Activated CD4-positive, alpha-beta memory T cell treated with anti-CD3 and anti-CD28 coated beads, Interleukin-2, amount 10 ng/mL, durations not matched to agents 7 days and 5 days (primary cell): Measurements from ENCODE around the gene APOBEC3A. TPM values are rescaled to one million over a fixed set of nuclear protein-coding genes. Genes with fewer than 3 reads are reported as not detected.

Experiments used
- CTCF ChIA-PET: fragments of 350-600 bp; sonication (Branson Sonifier 250); formaldehyde crosslinking; loops from one replicate; lab custom pipeline; 2021; ENCODE audit warnings: antibody characterized with exemption, inconsistent platforms; lab: Charles Lee
- POLR2A ChIA-PET: fragments of 350-600 bp; sonication (Branson Sonifier 250); formaldehyde crosslinking; loops from one replicate; lab custom pipeline; 2021; ENCODE audit warnings: antibody characterized with exemption; lab: Charles Lee
- DNase-seq: peaks from one replicate; pipeline ENCODE4 v3.0.0-alpha.2; 2020
- H3K27ac Mint-ChIP-seq: one replicate; pipeline ENCODE4 v1.8.0; 2021; ENCODE audit warnings: mild to moderate bottlenecking, mixed read lengths
- H3K27me3 Mint-ChIP-seq: one replicate; pipeline ENCODE4 v1.8.0; 2021; ENCODE audit warnings: mixed read lengths
- H3K36me3 Mint-ChIP-seq: one replicate; pipeline ENCODE4 v1.8.0; 2021; ENCODE audit warnings: low read depth, mixed read lengths
- H3K4me1 Mint-ChIP-seq: one replicate; pipeline ENCODE4 v1.8.0; 2021; ENCODE audit warnings: mixed read lengths
- H3K4me3 Mint-ChIP-seq: one replicate; pipeline ENCODE4 v1.8.0; 2021; ENCODE audit warnings: mild to moderate bottlenecking, mixed read lengths
- H3K9me3 Mint-ChIP-seq: one replicate; pipeline ENCODE4 v1.8.0; 2021; ENCODE audit warnings: mixed read lengths
- total RNA-seq, 2 experiments: library from RNA; stranded (reverse); gene quantifications; one replicate each; pipeline ENCODE4 v1.2.3, GENCODE V29; 2021

Gene APOBEC3A
- total RNA-seq: not detected

DNA sequence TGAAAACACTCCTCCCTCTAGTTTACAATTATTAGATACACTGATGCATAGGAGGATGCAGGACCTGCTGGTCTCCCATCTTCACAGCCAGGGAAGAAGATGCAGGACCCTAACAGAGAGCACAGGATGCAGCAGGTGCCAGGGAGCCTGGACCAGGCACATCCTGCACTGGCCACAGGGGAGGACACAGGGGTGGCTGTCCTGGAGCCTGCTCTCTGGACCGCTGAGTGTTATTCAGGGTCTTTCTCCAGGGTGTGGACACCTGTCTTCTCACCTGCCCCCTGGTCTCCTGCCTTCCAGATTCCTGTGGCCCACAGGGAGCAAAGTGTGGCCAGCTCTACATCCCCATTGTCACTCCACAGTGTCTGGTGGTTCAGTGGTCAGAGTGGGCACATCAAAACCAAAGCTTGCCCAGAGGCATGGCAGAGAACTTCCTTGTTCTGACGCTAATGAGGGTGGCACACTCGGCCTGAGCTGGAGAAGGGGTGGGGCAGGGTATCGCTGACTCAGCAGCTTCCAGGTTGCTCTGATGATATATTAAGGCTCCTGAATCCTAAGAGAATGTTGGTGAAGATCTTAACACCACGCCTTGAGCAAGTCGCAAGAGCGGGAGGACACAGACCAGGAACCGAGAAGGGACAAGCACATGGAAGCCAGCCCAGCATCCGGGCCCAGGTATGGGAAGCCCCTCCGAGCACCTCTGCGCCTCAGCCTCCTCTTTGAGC is at the start of gene APOBEC3A:
TSS of gene APOBEC3A (plus strand) at position 564 of the 725 bp plus-strand sequence. CDS start at position 647, 83 bp downstream.
- Mint-ChIP-seq H3K4me3 (no peak within 1 kb of the TSS), H3K4me1 (peaks cover 58% of the 10 kb centered on the region), H3K36me3 (no peaks in the 10 kb centered on the region), H3K9me3 (no peaks in the 10 kb centered on the region), H3K27ac (no peak within 1 kb of the TSS), H3K27me3 (peaks cover 4% of the 10 kb centered on the region)
- DNase-seq: no peak
- ChIA-PET CTCF (interaction anchor here (1.2 kb wide), 1 partner anchor 46 kb away, joined by 3 read pairs; no protein-coding TSS in a partner anchor), POLR2A (no interaction called here)

DNA sequence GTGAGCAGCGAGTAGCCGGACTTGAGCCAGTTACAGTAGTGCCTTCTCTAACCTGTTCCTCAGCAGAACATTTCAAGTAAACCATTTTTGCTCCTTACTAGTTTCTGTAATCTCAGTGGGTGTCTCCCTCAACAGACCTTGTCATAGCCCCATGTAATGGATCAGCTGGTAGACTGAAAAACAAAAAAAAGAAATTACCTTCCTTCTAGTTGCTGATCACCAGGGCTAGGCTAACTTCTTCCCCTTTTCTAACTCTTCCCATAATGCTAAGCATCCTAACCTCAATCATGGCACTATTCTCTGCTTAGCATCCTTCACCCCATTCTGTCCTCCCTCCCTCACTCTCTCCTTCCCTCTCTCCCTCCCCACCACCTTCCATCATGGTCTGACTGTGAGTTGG is 49.6 kb upstream of the APOBEC3A start:
- no peak for DNase-seq
- H3K4me1 Mint-ChIP-seq: no peaks in the 10 kb centered on the region
- peaks cover 41% of the 10 kb centered on the region for H3K27me3 Mint-ChIP-seq
- H3K36me3 Mint-ChIP-seq: peaks cover 4% of the 10 kb centered on the region
- H3K27ac Mint-ChIP-seq: no peak overlapping the region
- H3K4me3 Mint-ChIP-seq: no peak overlapping the region
- POLR2A ChIA-PET: no interaction called here
- CTCF ChIA-PET: no interaction called here
- H3K9me3 Mint-ChIP-seq: peaks cover 7% of the 10 kb centered on the region

DNA sequence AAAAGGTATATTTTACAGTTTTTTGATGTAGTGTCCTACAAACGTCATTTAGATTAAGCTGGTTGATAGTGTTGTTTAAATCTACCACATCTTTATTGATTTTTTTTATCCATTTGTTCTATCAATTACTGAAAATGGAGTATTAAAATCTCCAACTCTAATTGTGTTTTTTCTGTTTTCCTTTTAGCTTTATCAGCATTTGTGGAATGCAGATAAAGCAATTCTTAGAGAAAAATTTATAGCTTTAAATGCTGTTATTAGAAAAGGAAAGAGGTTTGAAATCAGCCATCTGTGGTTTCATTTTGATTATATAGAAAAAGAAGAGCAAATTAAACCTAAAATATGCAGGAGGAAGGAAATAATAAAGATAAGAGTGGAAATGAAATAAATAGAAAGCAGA is 46.0 kb upstream of the APOBEC3A start:
- Mint-ChIP-seq H3K9me3 (no peaks in the 10 kb centered on the region), H3K27me3 (peaks cover 44% of the 10 kb centered on the region), H3K4me1 (no peaks in the 10 kb centered on the region), H3K27ac (no peak overlapping the region), H3K36me3 (no peaks in the 10 kb centered on the region), H3K4me3 (no peak overlapping the region)
- ChIA-PET POLR2A (no interaction called here), CTCF (interaction anchor here (1.4 kb wide), 1 partner anchor 42 kb away, joined by 6 read pairs; no protein-coding TSS in a partner anchor)
- no peak for DNase-seq

DNA sequence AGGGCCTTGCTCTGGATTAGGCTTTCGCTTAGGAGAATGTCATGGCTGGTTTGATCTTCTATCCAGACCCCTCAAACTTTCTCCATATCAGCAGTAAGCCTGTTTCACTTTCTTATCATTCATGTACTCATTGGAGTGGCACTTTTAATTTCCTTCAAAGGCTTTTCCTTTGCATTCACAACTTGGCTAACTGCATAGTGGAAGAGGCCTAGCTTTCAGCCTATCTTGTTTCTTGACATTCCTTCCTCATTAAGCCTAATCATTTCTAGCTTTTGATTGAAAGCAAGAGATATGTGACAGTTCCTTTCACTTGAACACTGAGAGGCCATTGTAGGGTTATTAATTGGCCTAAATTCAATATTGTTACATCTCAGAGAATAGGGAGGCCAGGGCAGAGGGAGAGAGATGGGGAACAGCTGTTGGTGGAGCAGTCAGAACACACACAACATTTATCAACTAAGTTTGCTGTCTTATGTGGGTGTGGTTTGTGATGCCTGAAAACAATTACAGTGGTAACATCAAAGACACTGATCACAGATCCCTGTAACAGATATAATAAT is 37.7 kb upstream of the APOBEC3A start:
- Mint-ChIP-seq H3K36me3 (no peaks in the 10 kb centered on the region), H3K27ac (no peak overlapping the region), H3K4me1 (no peaks in the 10 kb centered on the region), H3K27me3 (peaks cover 34% of the 10 kb centered on the region), H3K9me3 (no peaks in the 10 kb centered on the region), H3K4me3 (no peak overlapping the region)
- no peak for DNase-seq
- CTCF ChIA-PET: interaction anchor here (0.6 to 0.9 kb wide), 2 partner anchors 9 to 49 kb away, joined by 3 to 6 read pairs; no protein-coding TSS in a partner anchor
- POLR2A ChIA-PET: no interaction called here

DNA sequence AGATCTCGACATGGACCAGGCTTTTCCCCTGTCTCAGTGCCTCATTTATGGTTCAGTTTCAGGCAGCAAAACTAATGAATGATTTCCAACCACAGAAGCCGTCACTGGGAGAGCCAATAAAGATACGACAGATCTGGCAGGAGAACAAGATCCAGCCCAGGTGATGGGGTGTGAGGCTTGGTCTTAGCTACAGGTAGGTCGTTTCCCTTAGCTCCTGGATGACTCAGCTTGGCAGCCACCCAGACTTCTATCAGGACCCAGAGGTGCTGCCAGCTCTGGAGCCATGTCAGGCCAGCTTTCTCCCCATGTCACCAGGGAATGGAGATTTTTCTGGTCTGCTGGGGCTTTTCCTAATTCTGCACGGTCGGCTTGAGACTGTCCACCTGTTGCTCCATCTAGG is 36.3 kb upstream of the APOBEC3A start:
- CTCF ChIA-PET: no interaction called here
- no peak overlapping the region for H3K4me3 Mint-ChIP-seq
- peaks cover 46% of the 10 kb centered on the region for H3K27me3 Mint-ChIP-seq
- POLR2A ChIA-PET: interaction anchor here (0.7 kb wide), 1 partner anchor 458 kb away, joined by 5 read pairs; no protein-coding TSS in a partner anchor
- no peaks in the 10 kb centered on the region for H3K9me3 Mint-ChIP-seq
- H3K27ac Mint-ChIP-seq: no peak overlapping the region
- H3K36me3 Mint-ChIP-seq: no peaks in the 10 kb centered on the region
- DNase-seq: no peak
- no peaks in the 10 kb centered on the region for H3K4me1 Mint-ChIP-seq

DNA sequence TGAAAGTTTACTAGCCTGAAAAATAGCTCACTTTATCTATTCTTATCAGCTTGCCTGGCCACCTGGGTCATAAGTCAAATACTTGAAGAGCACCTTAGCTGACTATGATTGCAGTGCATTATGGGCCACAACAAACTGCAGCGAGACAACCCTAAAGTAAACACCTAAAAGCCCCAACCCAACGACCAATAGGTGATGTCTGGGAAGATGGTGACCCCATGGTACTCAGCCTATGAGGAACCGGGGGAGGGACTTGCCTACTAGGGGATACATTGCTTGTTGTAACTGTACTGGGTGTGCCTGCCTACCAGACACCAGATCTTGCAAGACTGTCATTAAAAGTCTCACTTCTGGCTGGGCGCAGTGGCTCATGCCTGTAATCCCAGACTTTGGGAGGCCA is 35.6 kb upstream of the APOBEC3A start:
- Mint-ChIP-seq H3K9me3 (no peaks in the 10 kb centered on the region), H3K27me3 (peaks cover 40% of the 10 kb centered on the region), H3K4me1 (no peaks in the 10 kb centered on the region), H3K4me3 (no peak overlapping the region), H3K27ac (no peak overlapping the region), H3K36me3 (no peaks in the 10 kb centered on the region)
- CTCF ChIA-PET: no interaction called here
- DNase-seq: no peak
- POLR2A ChIA-PET: no interaction called here

DNA sequence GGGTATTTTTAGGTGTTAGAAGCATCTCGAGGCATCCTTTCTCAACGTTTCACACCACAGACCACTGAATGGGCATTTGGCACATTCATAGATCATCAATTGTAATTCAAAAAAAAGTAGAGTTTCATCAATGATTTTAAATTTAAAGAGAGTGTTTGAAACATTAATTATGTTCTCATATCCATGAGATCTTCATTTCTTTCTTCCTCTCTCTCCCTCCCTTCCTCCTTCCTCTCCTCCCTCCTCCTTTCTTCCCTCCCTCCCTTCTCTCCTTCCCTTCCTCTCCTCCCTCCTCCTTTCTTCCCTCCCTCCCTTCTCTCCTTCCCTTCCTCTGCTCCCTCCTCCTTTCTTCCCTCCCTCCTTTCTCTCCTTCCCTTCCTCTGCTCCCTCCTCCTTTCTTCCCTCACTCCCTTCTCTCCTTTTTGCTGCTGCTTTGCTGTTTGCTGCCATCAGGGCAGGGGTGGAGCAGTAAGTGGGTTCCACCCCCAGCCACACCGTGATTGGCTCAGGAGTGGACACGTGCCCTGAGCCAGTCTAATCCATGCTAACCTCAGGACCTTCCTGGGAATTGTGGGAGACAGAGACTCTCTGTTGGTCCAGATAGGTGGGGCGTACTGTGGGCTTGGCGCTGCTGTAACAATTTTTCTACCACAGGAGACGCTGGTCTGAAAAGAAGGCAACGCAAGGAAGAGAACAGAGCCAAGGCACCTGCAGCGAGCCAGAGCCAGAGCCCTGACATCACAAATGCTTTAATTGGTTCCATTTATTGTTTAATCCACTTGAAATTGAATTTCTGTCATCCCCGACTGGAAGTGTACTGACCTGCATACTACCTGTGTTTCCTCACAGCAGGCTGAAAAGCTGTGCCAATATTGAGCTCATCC is 33.7 kb upstream of the APOBEC3A start:
- no peak for DNase-seq
- peaks cover 38% of the 10 kb centered on the region for H3K27me3 Mint-ChIP-seq
- no peak overlapping the region for H3K27ac Mint-ChIP-seq
- H3K36me3 Mint-ChIP-seq: no peaks in the 10 kb centered on the region
- POLR2A ChIA-PET: interaction anchor here (0.9 kb wide), 1 partner anchor 52 kb away, joined by 3 read pairs; the partner anchor contains the start of gene CBX6
- CTCF ChIA-PET: no interaction called here
- no peak overlapping the region for H3K4me3 Mint-ChIP-seq
- no peaks in the 10 kb centered on the region for H3K9me3 Mint-ChIP-seq
- peaks cover 3% of the 10 kb centered on the region for H3K4me1 Mint-ChIP-seq

DNA sequence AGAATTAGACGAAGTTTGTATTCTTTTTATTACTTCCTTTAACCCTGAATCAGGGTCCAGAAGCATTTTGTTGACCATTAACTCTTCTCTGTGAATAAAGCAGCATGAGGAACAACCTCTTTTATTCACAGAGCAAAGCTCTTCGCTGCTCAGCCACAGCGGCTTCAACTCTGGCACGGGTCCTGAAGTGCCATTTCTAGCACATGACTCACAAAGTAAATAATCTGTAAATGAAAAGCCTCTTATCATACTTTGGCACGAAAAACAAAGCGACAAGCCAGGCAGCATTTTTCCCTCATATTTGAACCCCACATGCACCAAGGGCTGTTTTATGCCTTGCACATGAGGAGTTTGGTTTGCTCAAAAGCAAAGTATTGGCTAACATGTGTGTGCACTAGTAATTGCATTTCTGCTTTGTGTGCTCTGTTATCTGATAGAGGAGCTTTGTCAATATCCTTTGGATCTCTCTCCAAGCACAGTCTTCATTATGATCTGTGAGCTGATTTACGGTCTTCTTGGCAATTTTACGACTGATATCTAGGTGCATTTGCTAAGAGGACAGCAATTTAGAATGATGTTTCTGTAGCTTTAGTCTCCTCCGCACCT is 33.0 kb upstream of the APOBEC3A start:
- POLR2A ChIA-PET: interaction anchor here (0.9 kb wide), 1 partner anchor 53 kb away, joined by 3 read pairs; the partner anchor contains the start of gene CBX6
- Mint-ChIP-seq H3K27ac (no peak overlapping the region), H3K4me3 (no peak overlapping the region), H3K9me3 (no peaks in the 10 kb centered on the region), H3K36me3 (no peaks in the 10 kb centered on the region), H3K27me3 (peaks cover 38% of the 10 kb centered on the region), H3K4me1 (peaks cover 3% of the 10 kb centered on the region)
- DNase-seq: no peak
- CTCF ChIA-PET: no interaction called here

DNA sequence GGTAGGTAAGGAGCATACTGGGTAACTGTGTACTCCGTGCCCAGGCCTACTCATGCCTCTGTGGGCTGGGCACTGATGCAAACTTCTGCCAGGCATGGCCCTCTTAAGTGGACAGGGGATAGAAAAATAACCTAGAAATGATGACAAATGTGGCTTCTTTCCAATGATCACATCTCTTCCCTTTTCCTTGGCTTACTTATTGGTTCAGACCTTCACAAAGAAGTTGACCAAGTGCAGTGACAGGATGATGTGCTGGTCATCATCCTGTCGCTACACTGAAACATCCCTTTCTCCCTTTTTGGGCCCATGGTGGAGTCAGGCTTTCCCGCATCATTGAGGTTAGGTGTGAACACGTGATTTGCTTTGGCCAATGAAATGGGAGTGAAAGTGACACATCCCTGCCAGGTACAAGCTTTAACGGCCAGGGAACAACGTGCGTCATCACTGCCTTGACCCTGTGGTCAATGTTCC is 31.8 kb upstream of the APOBEC3A start:
- Mint-ChIP-seq H3K9me3 (no peaks in the 10 kb centered on the region), H3K4me3 (no peak overlapping the region), H3K27me3 (peaks cover 42% of the 10 kb centered on the region), H3K4me1 (peaks cover 3% of the 10 kb centered on the region), H3K36me3 (no peaks in the 10 kb centered on the region), H3K27ac (no peak overlapping the region)
- ChIA-PET POLR2A (no interaction called here), CTCF (no interaction called here)
- no peak for DNase-seq

DNA sequence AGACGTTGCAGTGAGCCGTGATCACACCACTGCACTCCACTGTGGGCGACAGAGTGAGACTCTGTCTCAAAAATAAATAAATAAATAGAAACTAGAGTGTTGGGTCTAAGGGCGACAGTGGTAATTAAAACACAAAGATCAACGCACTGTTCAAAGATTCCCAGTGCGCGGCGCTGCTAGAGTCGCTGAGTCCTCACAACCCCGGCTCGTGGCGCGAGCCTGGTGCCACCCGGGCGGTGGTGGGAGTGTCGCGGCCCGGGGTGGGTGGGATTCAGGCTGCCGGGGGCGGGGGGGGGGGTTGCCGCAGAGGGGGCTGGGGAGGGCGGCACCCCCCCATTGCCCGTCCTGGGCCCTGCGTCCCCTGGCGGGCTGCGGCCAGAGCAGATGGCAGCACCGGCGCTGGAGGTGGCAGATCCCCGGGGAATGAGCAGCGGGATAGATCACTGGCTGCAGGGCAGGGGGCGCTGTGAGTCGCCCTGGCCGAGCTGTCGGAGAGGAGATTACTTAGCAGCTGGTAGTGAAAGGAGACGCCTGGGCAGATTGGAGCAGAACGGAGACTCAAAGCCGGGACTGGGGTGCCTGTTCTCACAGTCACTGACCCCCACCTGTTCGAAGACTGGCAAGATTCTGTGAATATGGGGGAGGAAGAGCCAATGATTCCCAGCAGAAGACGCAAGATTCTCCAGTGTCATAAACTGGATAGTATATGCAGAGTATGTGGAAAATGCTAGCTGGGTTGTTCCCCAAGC is 30.2 kb upstream of the APOBEC3A start:
- Mint-ChIP-seq H3K27me3 (peaks cover 43% of the 10 kb centered on the region), H3K9me3 (no peaks in the 10 kb centered on the region), H3K36me3 (no peaks in the 10 kb centered on the region), H3K27ac (no peak overlapping the region), H3K4me1 (peaks cover 3% of the 10 kb centered on the region), H3K4me3 (no peak overlapping the region)
- POLR2A ChIA-PET: no interaction called here
- CTCF ChIA-PET: interaction anchor here (0.6 to 1.7 kb wide), 6 partner anchors 14 to 191 kb away, joined by 3 to 8 read pairs (median 4); no protein-coding TSS in a partner anchor
- peak; percentile 46 for DNase-seq

DNA sequence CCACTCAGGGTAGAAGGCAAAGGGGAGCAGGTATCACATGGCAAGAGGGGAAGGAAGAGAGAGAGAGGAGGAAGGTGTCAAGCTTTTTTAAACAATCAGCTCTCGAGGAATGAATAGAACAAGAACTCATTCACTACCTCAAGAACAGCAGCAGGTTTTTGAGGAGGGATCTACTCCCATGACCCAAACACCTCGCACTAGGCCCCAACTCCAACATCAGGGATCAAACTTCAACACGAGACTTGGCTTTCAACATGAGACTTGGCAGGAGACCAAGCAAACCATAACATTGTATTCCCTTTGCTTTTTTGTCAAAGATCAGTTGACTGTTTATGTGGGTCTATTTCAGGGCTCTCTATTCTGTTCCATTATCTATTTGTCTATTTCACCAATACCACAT is 26.9 kb upstream of the APOBEC3A start:
- no peaks in the 10 kb centered on the region for H3K9me3 Mint-ChIP-seq
- peaks cover 32% of the 10 kb centered on the region for H3K27me3 Mint-ChIP-seq
- no peak overlapping the region for H3K4me3 Mint-ChIP-seq
- H3K36me3 Mint-ChIP-seq: no peaks in the 10 kb centered on the region
- POLR2A ChIA-PET: no interaction called here
- CTCF ChIA-PET: interaction anchor here (1.7 kb wide), 1 partner anchor 73 kb away, joined by 7 read pairs; no protein-coding TSS in a partner anchor
- DNase-seq: no peak
- H3K27ac Mint-ChIP-seq: no peak overlapping the region
- peaks cover 3% of the 10 kb centered on the region for H3K4me1 Mint-ChIP-seq

DNA sequence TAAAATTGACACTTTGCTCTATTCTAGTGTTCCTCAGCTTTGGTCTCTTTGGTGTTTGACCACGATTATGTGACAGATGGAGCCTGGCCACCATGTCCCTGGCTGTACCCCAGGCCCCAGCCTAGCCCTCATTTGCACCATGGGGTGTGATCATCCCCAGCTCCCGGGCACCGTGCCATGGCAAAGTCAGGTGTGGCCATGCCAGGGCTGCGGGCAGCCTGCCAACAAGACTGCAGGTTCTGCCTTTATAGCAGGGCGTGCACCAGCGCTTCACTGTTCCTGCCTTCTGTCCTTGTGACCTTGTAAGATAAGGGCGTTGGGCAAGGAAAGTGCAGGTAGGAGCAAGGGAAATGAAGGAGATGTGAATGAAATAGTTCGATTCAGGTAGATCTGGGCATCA is 22.4 kb upstream of the APOBEC3A start:
- ChIA-PET POLR2A (interaction anchor here (0.9 kb wide), 1 partner anchor 8 kb away, joined by 3 read pairs; no protein-coding TSS in a partner anchor), CTCF (no interaction called here)
- Mint-ChIP-seq H3K27me3 (peaks cover 33% of the 10 kb centered on the region), H3K4me3 (no peak overlapping the region), H3K36me3 (no peaks in the 10 kb centered on the region), H3K27ac (no peak overlapping the region), H3K9me3 (no peaks in the 10 kb centered on the region), H3K4me1 (no peaks in the 10 kb centered on the region)
- DNase-seq: no peak
